Heart right ventricle (tissue), 16 donors: ENCODE measurements around the gene DNAH12. TPM values are rescaled to one million over a fixed set of nuclear protein-coding genes. Genes with fewer than 3 reads are reported as not detected.

Experiments
- ATAC-seq, 8 donors: fragments of 200-7000 bp; cut with Tn5 transposase; one replicate each; pipeline ENCODE4 v1.9.1; 2020; ENCODE audit warnings: mild to moderate bottlenecking in 8 of 8, moderate library complexity in 8 of 8, moderate number of reproducible peaks in 1 of 8
- DNase-seq, 2 donors: peaks; one replicate each; pipeline ENCODE4 v3.0.0-alpha.2; 2020
- H3K27ac ChIP-seq, 10 donors: fragments of 200-600 bp; sonication (generic) in 2 of 10; one replicate each; pipeline versions ENCODE4 v1.5.0 to v1.8.0; 2020 to 2022; ENCODE audit warnings: mild to moderate bottlenecking in 3 of 10
- H3K27me3 ChIP-seq, 7 donors: fragments of 200-600 bp; one replicate each; pipeline ENCODE4 v1.8.0; 2021 to 2022; ENCODE audit warnings: mild to moderate bottlenecking in 2 of 7
- H3K36me3 ChIP-seq, 9 donors: fragments of 200-600 bp; sonication (generic) in 1 of 9; one replicate each; pipeline versions ENCODE4 v1.5.0 to v1.8.0; 2020 to 2022; ENCODE audit warnings: mild to moderate bottlenecking in 2 of 9
- H3K4me1 ChIP-seq, 9 donors: fragments of 200-600 bp; sonication (generic) in 1 of 9; one replicate each; pipeline versions ENCODE4 v1.5.0 to v1.8.0; 2020 to 2022; ENCODE audit warnings: mild to moderate bottlenecking in 4 of 9
- H3K4me3 ChIP-seq, 10 donors: fragments of 200-600 bp; sonication (generic) in 2 of 10; one replicate each; pipeline versions ENCODE4 v1.5.0 to v1.8.0; 2020 to 2022; ENCODE audit warnings: mild to moderate bottlenecking in 7 of 10, moderate library complexity in 2 of 10
- H3K9me3 ChIP-seq, 11 donors: fragments of 200-600 bp in 10 of 11; sonication (generic) in 2 of 11; one replicate each; pipeline versions ENCODE4 v1.5.0 to v1.8.0; 2013 to 2022; ENCODE audit warnings: mild to moderate bottlenecking in 2 of 11, control low read depth in 1 of 11, moderate library complexity in 1 of 11
- CTCF ChIP-seq, 9 donors: fragments of 200-600 bp; sonication (generic) in 2 of 9; IDR thresholded peaks; one replicate each; pipeline versions ENCODE4 v1.5.0 to v1.8.0; 2021 to 2022; ENCODE audit warnings: antibody characterized with exemption in 9 of 9, mild to moderate bottlenecking in 5 of 9, moderate library complexity in 1 of 9
- WGBS, 2 donors: extraction: QIAGEN DNeasy Blood & Tissue Kit; methylation state at CpG; one replicate each; pipeline ENCODE4 v1.1.7; 2013; ENCODE audit warnings: inconsistent platforms in 1 of 2; 5-methylcytosine and 5-hydroxymethylcytosine counted together
- intact Hi-C, 10 donors: fragments of 100-400 bp; cut with DNase I; formaldehyde crosslinking; loops; one replicate each; pipeline versions ENCODE4 v1.11.1 to v1.14.2; 2022
- polyA plus RNA-seq, 2 donors: library from polyadenylated mRNA; stranded (reverse); fragments of 200-250 nt; gene quantifications; one replicate each; pipeline ENCODE4 v1.2.3, GENCODE V29; 2013
- total RNA-seq, 10 donors: library from RNA; stranded (reverse); fragmentation: NEBNext Ultra II Directional in 3 of 10; extraction: Animal tissue kit (Norgen Biotek cat#: 25700) in 3 of 10; gene quantifications; one replicate each; pipeline versions ENCODE4 v1.2.1 to v1.2.4, GENCODE V29; 2021 to 2023
- donor health status: Arrhythmogenic right ventricular cardiomyopathy.
- donor health status: ischemic (EF 13 %, LVEDD 7.1; RV severe dilation, severe dysfunction).
- donor health status: healthy with polysubstance abuse.
- donor health status: DM: no; HTN: yes; CAD: no.
- donor health status: DM: no; HTN: no; CAD: no.
- donor health status: ischemic (EF 25% LVEDD 6.9; RV normal size, moderate dysfunction).
- donor health status: ischemic (EF 25% LVEDD 5.7; RV mildly dilated, moderate dysfunction).
- donor health status: healthy.
- donor health status: DM: yes; HTN: yes; CAD: no.
- donor health status: Ischemic cardiomyopathy.
- donor health status: ischemic (EF 35%, LVEDD 5.7; RV mildly dilated, moderate dysfunction).
- donor health status: nonischemic (EF 11% LVEDD 7.7; RV severe dilation, severe dysfunction).
- donor health status: DM: yes; HTN: yes; CAD: no.
- donor health status: PGD.
- donor health status: ischemic (EF 29% LVEDD 5.4; RV normal size, mild dysfunction).
- donor health status: nonischemic (EF 23%, LVEDD 6.1; RV moderate dilation, normal function).

DNAH12 gene
- total and polyA plus RNA-seq, 12 donors = 0.01 to 0.44 (median 0.12) TPM; not detected in 4

DNA sequence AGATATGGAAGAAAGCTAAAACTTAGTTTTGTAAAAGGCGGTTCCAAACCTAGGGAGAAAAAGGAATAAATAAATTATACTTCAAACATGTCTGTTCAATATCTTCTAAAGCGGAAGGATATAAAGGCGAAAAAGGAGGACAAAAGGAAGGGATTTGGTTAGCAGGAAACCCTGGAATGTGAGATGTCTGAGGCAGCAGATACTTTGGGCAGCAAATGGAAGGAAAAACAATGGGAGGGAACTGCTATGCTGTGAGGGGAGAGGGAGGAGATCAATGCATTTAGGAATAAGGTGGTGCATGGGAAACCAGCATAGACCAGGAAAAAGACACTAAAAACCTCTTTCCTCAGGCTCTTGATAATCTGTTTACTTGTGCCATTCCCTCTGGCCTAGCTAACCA is 120.8 kb downstream of the DNAH12 start:
- Histone ChIP-seq H3K4me3 (no peak overlapping the region), H3K27me3 (peaks cover 0 to 8% (median 0%) of the 10 kb centered on the region in 7 donors), H3K27ac (no peak overlapping the region), H3K4me1 (no peaks in the 10 kb centered on the region), H3K9me3 (no peaks in the 10 kb centered on the region), H3K36me3 (no peaks in the 10 kb centered on the region)
- WGBS, 2 donors = 59 to 81% methylated on average over 3 of the region's 3 CpGs
- ATAC-seq (no peak), DNase-seq (no peak)
- TF ChIP-seq CTCF (IDR thresholded peaks at IDR 0.05) = no peak
- intact Hi-C loops = no loop called here

DNA sequence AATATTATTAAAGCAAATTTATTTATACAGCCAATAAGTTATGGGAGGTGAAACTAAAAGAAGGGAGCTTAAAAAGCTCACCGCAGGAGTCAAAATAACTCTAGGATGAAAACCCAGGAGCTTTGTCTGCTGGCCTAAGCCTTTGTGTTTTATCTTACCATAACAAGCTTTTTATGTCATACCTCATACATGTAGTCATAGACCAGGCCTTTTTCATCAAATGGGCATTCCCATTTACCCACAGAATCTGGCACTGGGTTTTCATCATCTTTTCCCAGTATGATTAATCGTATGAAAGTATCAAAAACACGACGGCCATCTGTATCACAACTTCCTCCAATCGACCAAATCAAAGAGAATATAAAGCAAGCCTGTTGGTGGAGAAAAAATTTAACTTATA is 122.8 kb downstream of the DNAH12 start:
- Histone ChIP-seq H3K4me1 (no peaks in the 10 kb centered on the region), H3K9me3 (no peaks in the 10 kb centered on the region), H3K36me3 (no peaks in the 10 kb centered on the region), H3K27me3 (peaks cover 0 to 8% (median 0%) of the 10 kb centered on the region in 7 donors), H3K27ac (no peak overlapping the region), H3K4me3 (no peak overlapping the region)
- 79 to 87% methylated on average over 5 of the region's 5 CpGs for WGBS, 2 donors
- DNase-seq (no peak), ATAC-seq (no peak)
- TF ChIP-seq CTCF (IDR thresholded peaks at IDR 0.05) = no peak
- intact Hi-C loops = no loop called here

DNA sequence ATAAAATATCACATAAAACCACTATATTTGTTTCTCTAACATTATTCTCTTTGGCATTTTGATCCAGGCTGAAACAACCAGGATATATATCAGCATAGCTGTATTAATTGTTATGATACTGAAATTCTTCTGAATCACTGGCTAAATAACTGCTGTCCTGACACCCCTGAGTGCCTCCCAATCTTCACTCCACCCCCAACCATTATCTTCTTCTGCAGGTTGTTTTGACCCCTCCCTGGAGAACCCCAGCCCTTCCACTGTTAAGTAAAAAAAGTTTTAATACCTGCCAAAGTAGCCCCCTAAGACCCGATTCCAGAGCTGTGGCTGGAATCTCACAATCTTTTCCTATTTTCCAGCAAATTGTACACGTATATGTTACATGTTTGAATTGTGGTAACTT is 124.1 kb downstream of the DNAH12 start:
- Histone ChIP-seq H3K9me3 (no peaks in the 10 kb centered on the region), H3K27ac (no peak overlapping the region), H3K27me3 (peaks cover 0 to 5% (median 0%) of the 10 kb centered on the region in 7 donors), H3K4me1 (no peaks in the 10 kb centered on the region), H3K36me3 (no peaks in the 10 kb centered on the region), H3K4me3 (no peak overlapping the region)
- DNase-seq = no peak
- no peak for TF ChIP-seq CTCF (IDR thresholded peaks at IDR 0.05)
- WGBS, 2 donors = 81 to 87% methylated on average over 2 of the region's 2 CpGs
- no peak for ATAC-seq
- intact Hi-C loops = no loop called here

GRCh38 chr3:57411715-57412114 is 132.4 kb downstream of the DNAH12 start:
- TF ChIP-seq CTCF (IDR thresholded peaks at IDR 0.05) = no peak
- no peaks in the 10 kb centered on the region for H3K36me3 ChIP-seq
- H3K4me1 ChIP-seq = no peaks in the 10 kb centered on the region
- WGBS, 2 donors = 88 to 93% methylated on average over 1 of the region's 1 CpG
- no peak overlapping the region for H3K27ac ChIP-seq
- ATAC-seq (no peak), DNase-seq (no peak)
- no peak overlapping the region for H3K4me3 ChIP-seq
- no peaks in the 10 kb centered on the region for H3K27me3 ChIP-seq
- peaks cover 0 to 21% (median 0%) of the 10 kb centered on the region in 11 donors for H3K9me3 ChIP-seq
- intact Hi-C loops = no loop called here
